Effector memory CD8-positive, alpha-beta T cell (primary cell): Measurements from ENCODE around the gene MED31.

Experiments used
- ATAC-seq: fragments of 150-1000 bp; cut with Tn5 transposase; replicated peaks from 2 replicates; pipeline ENCODE4 v1.10.0; 2021; ENCODE audit warnings: mild to moderate bottlenecking, moderate library complexity
- DNase-seq, 3 experiments: peaks; one replicate each; pipeline ENCODE4 v3.0.0; 2021
- H3K27ac Mint-ChIP-seq, 2 donors: one replicate each; pipeline ENCODE4 v1.8.0; 2022; ENCODE audit warnings: mild to moderate bottlenecking in 2 of 2, mixed read lengths in 2 of 2, moderate library complexity in 2 of 2
- H3K27me3 Mint-ChIP-seq, 2 donors: one replicate each; pipeline ENCODE4 v1.8.0; 2022; ENCODE audit warnings: mixed read lengths in 2 of 2
- H3K36me3 Mint-ChIP-seq: one replicate; pipeline ENCODE4 v1.8.0; 2022; ENCODE audit warnings: mild to moderate bottlenecking, moderate library complexity, mixed read lengths; ENCODE audit not compliant: insufficient read depth
- H3K4me1 Mint-ChIP-seq, 2 donors: one replicate each; pipeline ENCODE4 v1.8.0; 2022; ENCODE audit warnings: low read depth in 2 of 2, mixed read lengths in 2 of 2
- H3K4me3 Mint-ChIP-seq, 2 donors: one replicate each; pipeline ENCODE4 v1.8.0; 2022; ENCODE audit warnings: mild to moderate bottlenecking in 2 of 2, mixed read lengths in 2 of 2, moderate library complexity in 2 of 2
- H3K9me3 Mint-ChIP-seq, 2 donors: one replicate each; pipeline ENCODE4 v1.8.0; 2022; ENCODE audit warnings: mixed read lengths in 2 of 2

MED31 gene

GRCh38 chr17:6639586-6640535, 11.5 kb downstream of the MED31 start:
- DNase-seq (peak in 1 of 3 experiments; percentile 23), ATAC-seq (peak; percentile 26)
- peak overlapping the region; percentile 95 to 96 for H3K27ac Mint-ChIP-seq
- peaks cover 36 to 70% of the 10 kb centered on the region in 2 donors for H3K4me1 Mint-ChIP-seq
- no peaks in the 10 kb centered on the region for H3K9me3 Mint-ChIP-seq
- peaks cover 42% of the 10 kb centered on the region for H3K36me3 Mint-ChIP-seq
- peak overlapping the region; percentile 94 to 96 for H3K4me3 Mint-ChIP-seq
- no peaks in the 10 kb centered on the region for H3K27me3 Mint-ChIP-seq

GRCh38 chr17:6639014-6639585, 12.3 kb downstream of the MED31 start:
- H3K4me1 Mint-ChIP-seq, result peaks cover 36 to 67% of the 10 kb centered on the region in 2 donors
- peaks cover 42% of the 10 kb centered on the region for H3K36me3 Mint-ChIP-seq
- no peak for ATAC-seq
- H3K27me3 Mint-ChIP-seq, result no peaks in the 10 kb centered on the region
- no peaks in the 10 kb centered on the region for H3K9me3 Mint-ChIP-seq
- no peak for DNase-seq
- peak overlapping the region; percentile 95 to 96 for H3K27ac Mint-ChIP-seq
- peak overlapping the region; percentile 94 to 96 for H3K4me3 Mint-ChIP-seq

- no peak for ATAC-seq
These were observed 13.1 kb downstream of the MED31 start for GRCh38 chr17:6638046-6638908.

GRCh38 chr17:6637458-6637840, 14.0 kb downstream of the MED31 start:
- H3K36me3 Mint-ChIP-seq, result peaks cover 46% of the 10 kb centered on the region
- H3K4me3 Mint-ChIP-seq, result peak overlapping the region in 1 of 2 donors; percentile 42
- peak overlapping the region; percentile 88 to 96 for H3K27ac Mint-ChIP-seq

More at GRCh38 chr17:6638046-6638908, 13.1 kb downstream of the MED31 start:
- Mint-ChIP-seq H3K4me3 (peak overlapping the region; percentile 94 to 96), H3K27ac (peak overlapping the region; percentile 95 to 96), H3K4me1 (peaks cover 36 to 64% of the 10 kb centered on the region in 2 donors), H3K9me3 (no peaks in the 10 kb centered on the region), H3K36me3 (peaks cover 48% of the 10 kb centered on the region), H3K27me3 (no peaks in the 10 kb centered on the region)
- DNase-seq, result no peak

GRCh38 chr17:6636616-6637457, 14.6 kb downstream of the MED31 start:
- Mint-ChIP-seq H3K4me3 (no peak overlapping the region), H3K27me3 (no peaks in the 10 kb centered on the region), H3K36me3 (peaks cover 52% of the 10 kb centered on the region), H3K9me3 (no peaks in the 10 kb centered on the region), H3K27ac (peak overlapping the region; percentile 88 to 96), H3K4me1 (peaks cover 36 to 50% of the 10 kb centered on the region in 2 donors)
- DNase-seq (no peak), ATAC-seq (no peak)

More at GRCh38 chr17:6637458-6637840, 14.0 kb downstream of the MED31 start:
- DNase-seq (no peak), ATAC-seq (no peak)
- Mint-ChIP-seq H3K27me3 (no peaks in the 10 kb centered on the region), H3K9me3 (no peaks in the 10 kb centered on the region), H3K4me1 (peaks cover 36 to 56% of the 10 kb centered on the region in 2 donors)

GRCh38 chr17:6636105-6636504, 15.3 kb downstream of the MED31 start:
- Mint-ChIP-seq H3K36me3 (peaks cover 50% of the 10 kb centered on the region), H3K27ac (no peak overlapping the region), H3K4me1 (peaks cover 34 to 49% of the 10 kb centered on the region in 2 donors), H3K27me3 (no peaks in the 10 kb centered on the region), H3K4me3 (no peak overlapping the region), H3K9me3 (no peaks in the 10 kb centered on the region)
- DNase-seq, result no peak
- ATAC-seq, result no peak

- H3K4me3 Mint-ChIP-seq, result no peak overlapping the region
- no peak overlapping the region for H3K27ac Mint-ChIP-seq
- H3K9me3 Mint-ChIP-seq, result no peaks in the 10 kb centered on the region
- ATAC-seq (no peak), DNase-seq (no peak)
- H3K27me3 Mint-ChIP-seq, result no peaks in the 10 kb centered on the region
- H3K4me1 Mint-ChIP-seq, result peaks cover 17 to 33% of the 10 kb centered on the region in 2 donors
- peaks cover 44% of the 10 kb centered on the region for H3K36me3 Mint-ChIP-seq
These were observed 18.1 kb downstream of the MED31 start for GRCh38 chr17:6633263-6633662.

- Mint-ChIP-seq H3K4me1 (peaks cover 11 to 26% of the 10 kb centered on the region in 2 donors), H3K9me3 (no peaks in the 10 kb centered on the region), H3K36me3 (peaks cover 44% of the 10 kb centered on the region), H3K27ac (no peak overlapping the region), H3K27me3 (no peaks in the 10 kb centered on the region), H3K4me3 (no peak overlapping the region)
- DNase-seq (no peak), ATAC-seq (no peak)
These were observed 18.9 kb downstream of the MED31 start for GRCh38 chr17:6632530-6632929.

GRCh38 chr17:6630390-6630789, 21.0 kb downstream of the MED31 start:
- Mint-ChIP-seq H3K9me3 (no peaks in the 10 kb centered on the region), H3K27ac (no peak overlapping the region), H3K4me3 (no peak overlapping the region), H3K36me3 (peaks cover 53% of the 10 kb centered on the region), H3K4me1 (peaks cover 8 to 14% of the 10 kb centered on the region in 2 donors), H3K27me3 (no peaks in the 10 kb centered on the region)
- ATAC-seq, result no peak
- no peak for DNase-seq

GRCh38 chr17:6627019-6627418, 24.4 kb downstream of the MED31 start:
- Mint-ChIP-seq H3K4me1 (peaks cover 8 to 10% of the 10 kb centered on the region in 2 donors), H3K36me3 (peaks cover 29% of the 10 kb centered on the region), H3K4me3 (no peak overlapping the region), H3K9me3 (no peaks in the 10 kb centered on the region), H3K27ac (no peak overlapping the region), H3K27me3 (no peaks in the 10 kb centered on the region)
- ATAC-seq, result no peak
- no peak for DNase-seq

GRCh38 chr17:6626616-6627015, 24.8 kb downstream of the MED31 start:
- DNase-seq, result no peak
- Mint-ChIP-seq H3K36me3 (peaks cover 26% of the 10 kb centered on the region), H3K27me3 (no peaks in the 10 kb centered on the region), H3K9me3 (no peaks in the 10 kb centered on the region), H3K4me3 (no peak overlapping the region), H3K4me1 (peaks cover 8 to 10% of the 10 kb centered on the region in 2 donors), H3K27ac (no peak overlapping the region)
- no peak for ATAC-seq

GRCh38 chr17:6623941-6624340, 27.5 kb downstream of the MED31 start:
- no peaks in the 10 kb centered on the region for H3K9me3 Mint-ChIP-seq
- peaks cover 0 to 3% of the 10 kb centered on the region in 2 donors for H3K4me1 Mint-ChIP-seq
- DNase-seq, result no peak
- no peaks in the 10 kb centered on the region for H3K27me3 Mint-ChIP-seq
- peaks cover 26% of the 10 kb centered on the region for H3K36me3 Mint-ChIP-seq
- no peak overlapping the region for H3K4me3 Mint-ChIP-seq
- no peak overlapping the region for H3K27ac Mint-ChIP-seq
- no peak for ATAC-seq
